Right cardiac atrium (tissue), 5 donors: Measurements from ENCODE around the gene INO80. TPM values are rescaled to one million over a fixed set of nuclear protein-coding genes. Genes with fewer than 3 reads are reported as not detected.
"Not testable (repeated sequence)": the region's sequence is repeated elsewhere in the genome, so short reads cannot be mapped to it uniquely, and the experiment has no call there.

Source experiments
- ATAC-seq, 2 donors: fragments of 200-7000 bp; cut with Tn5 transposase; one replicate each; pipeline versions ENCODE4 v1.8.0 to v1.9.1; 2020; ENCODE audit warnings: moderate library complexity in 2 of 2, mild to moderate bottlenecking in 1 of 2
- DNase-seq, 3 donors: peaks; one replicate each; pipeline ENCODE4 v3.0.0-alpha.2; 2020
- H3K27ac ChIP-seq: one replicate; pipeline ENCODE4 v1.5.1; 2013; ENCODE audit warnings: mild to moderate bottlenecking, low read length, control low read depth, moderate library complexity
- H3K27me3 ChIP-seq: one replicate; pipeline ENCODE4 v1.6.1; 2013; ENCODE audit not compliant: control insufficient read depth, insufficient read depth
- H3K4me1 ChIP-seq: one replicate; pipeline ENCODE4 v1.6.1; 2013; ENCODE audit warnings: low read length; ENCODE audit not compliant: control insufficient read depth, insufficient read depth
- H3K4me3 ChIP-seq: one replicate; pipeline ENCODE4 v1.5.1; 2013; ENCODE audit warnings: low read length, control low read depth
- H3K9me3 ChIP-seq: one replicate; pipeline ENCODE4 v1.6.1; 2013; ENCODE audit warnings: low read length; ENCODE audit not compliant: control insufficient read depth
- WGBS: extraction: QIAGEN DNeasy Blood & Tissue Kit; methylation state at CpG from one replicate; pipeline ENCODE4 v1.1.7; 2013; 5-methylcytosine and 5-hydroxymethylcytosine counted together
- intact Hi-C, 4 donors: fragments of 100-400 bp; cut with DNase I; formaldehyde crosslinking; loops; one replicate each; pipeline versions ENCODE4 v1.11.0 to v1.14.0; 2022 to 2023
- polyA plus RNA-seq: library from polyadenylated mRNA; stranded (reverse); fragments of 200-250 nt; gene quantifications from one replicate; pipeline ENCODE4 v1.2.3, GENCODE V29; 2013
- total RNA-seq, 4 donors: library from RNA; stranded (reverse); fragmentation: NEBNext Ultra II Directional; extraction: Animal tissue kit (Norgen Biotek cat#: 25700); gene quantifications; one replicate each; pipeline ENCODE4 v1.2.1, GENCODE V29; 2021
- donor health status: healthy with polysubstance abuse.
- donor health status: DM: no; HTN: yes; CAD: no.
- donor health status: DM: no; HTN: no; CAD: no.
- donor health status: DM: no; HTN: yes; CAD: no; lungs with severe emphysema.
- donor health status: DM: yes; HTN: yes; CAD: no.

Gene INO80
- total and polyA plus RNA-seq, 5 donors = 5.8 to 14.9 (median 12.1) TPM

DNA sequence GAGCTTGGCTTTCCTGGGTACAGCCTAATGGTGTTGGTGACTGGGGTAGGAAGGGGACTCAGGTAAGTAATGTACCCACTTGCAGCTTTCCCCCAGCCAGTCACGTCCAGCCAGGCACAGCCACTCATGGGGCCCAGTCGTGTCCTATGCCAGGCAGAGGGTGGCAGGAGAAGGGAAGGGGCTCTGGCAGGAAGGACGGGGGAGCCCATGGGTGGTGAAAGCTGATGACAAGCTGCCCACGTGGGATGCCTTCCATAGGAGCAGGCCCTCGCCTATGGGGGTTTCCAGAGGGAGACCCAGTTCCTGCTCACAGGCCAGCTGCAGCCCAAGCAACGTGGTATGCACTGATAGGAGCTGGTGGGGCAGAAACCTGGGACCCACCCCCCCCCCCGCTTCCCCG lies 152.1 kb downstream of the INO80 start:
- no peaks in the 10 kb centered on the region for H3K4me1 ChIP-seq
- ATAC-seq (no peak), DNase-seq (no peak)
- WGBS = 76% methylated on average over 8 of the region's 8 CpGs
- H3K27ac ChIP-seq = no peak overlapping the region
- H3K4me3 ChIP-seq = no peak overlapping the region
- intact Hi-C loops = no loop called here
- H3K27me3 ChIP-seq = no peaks in the 10 kb centered on the region
- H3K9me3 ChIP-seq = no peaks in the 10 kb centered on the region

DNA sequence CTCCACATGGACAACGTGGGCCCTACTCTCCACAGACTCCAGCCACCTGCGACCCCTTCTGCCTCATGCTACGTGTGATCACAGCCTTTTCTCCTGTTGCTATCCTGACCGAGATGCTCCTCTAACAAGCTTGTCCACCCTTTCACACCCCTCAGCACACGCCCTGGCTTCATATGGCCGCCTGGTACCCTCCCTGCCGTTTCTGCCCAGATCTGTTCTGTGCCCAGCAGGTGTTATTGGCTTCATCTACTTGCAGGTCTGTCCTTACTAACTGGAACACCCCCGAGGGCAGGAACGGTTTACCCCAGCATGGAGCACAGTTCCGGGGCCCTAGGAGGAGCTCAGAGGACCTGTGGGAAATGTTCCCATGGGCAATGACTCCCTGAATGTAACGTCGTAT lies 152.9 kb downstream of the INO80 start:
- WGBS = 89% methylated on average over 12 of the region's 12 CpGs
- no peak overlapping the region for H3K27ac ChIP-seq
- no peak for DNase-seq
- no peak for ATAC-seq
- intact Hi-C loops = no loop called here
- H3K4me3 ChIP-seq = no peak overlapping the region
- no peaks in the 10 kb centered on the region for H3K4me1 ChIP-seq
- H3K9me3 ChIP-seq = no peaks in the 10 kb centered on the region
- H3K27me3 ChIP-seq = no peaks in the 10 kb centered on the region

DNA sequence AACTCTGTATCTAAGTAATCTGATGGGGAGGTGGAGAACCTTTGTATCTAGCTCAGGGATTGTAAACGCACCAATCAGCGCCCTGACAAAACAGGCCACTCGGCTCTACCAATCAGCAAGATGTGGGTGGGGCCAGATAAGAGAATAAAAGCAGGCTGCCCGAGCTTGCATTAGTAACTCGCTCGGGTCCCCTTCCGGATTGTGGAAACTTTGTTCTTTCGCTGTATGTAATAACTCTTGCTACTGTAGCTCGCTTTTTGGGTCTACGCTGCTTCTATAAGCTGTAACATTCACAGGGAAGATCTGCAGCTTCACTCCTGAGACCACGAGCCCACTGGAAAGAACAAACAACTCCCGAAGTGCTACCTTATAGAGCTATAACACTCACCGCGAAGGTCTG lies 153.8 kb downstream of the INO80 start:
- H3K9me3 ChIP-seq, DNase-seq, H3K27me3 ChIP-seq, intact Hi-C loops, H3K4me3 ChIP-seq, H3K4me1 ChIP-seq, ATAC-seq, H3K27ac ChIP-seq: not testable (repeated sequence)
- 95% methylated on average over 14 of the region's 14 CpGs for WGBS

DNA sequence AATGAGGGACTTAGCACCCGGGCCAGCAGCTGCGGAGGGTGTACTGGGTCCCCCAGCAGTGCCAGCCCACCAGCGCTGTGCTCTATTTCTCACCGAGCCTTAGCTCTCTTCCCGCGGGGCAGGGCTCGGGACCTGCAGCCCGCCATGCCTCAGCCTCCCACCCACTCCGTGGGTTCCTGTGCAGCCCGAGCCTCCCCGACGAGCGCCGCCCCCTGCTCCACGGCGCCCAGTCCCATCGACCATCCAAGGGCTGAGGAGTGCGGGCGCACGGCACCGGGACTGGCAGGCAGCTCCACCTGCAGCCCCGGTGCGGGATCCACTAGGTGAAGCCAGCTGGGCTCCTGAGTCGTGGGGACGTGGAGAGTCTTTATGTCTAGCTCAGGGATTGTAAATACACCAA lies 154.3 kb downstream of the INO80 start:
- ATAC-seq, H3K4me1 ChIP-seq, intact Hi-C loops, DNase-seq, H3K9me3 ChIP-seq, H3K27me3 ChIP-seq, H3K4me3 ChIP-seq, H3K27ac ChIP-seq: not testable (repeated sequence)
- WGBS = 95% methylated on average over 25 of the region's 25 CpGs

DNA sequence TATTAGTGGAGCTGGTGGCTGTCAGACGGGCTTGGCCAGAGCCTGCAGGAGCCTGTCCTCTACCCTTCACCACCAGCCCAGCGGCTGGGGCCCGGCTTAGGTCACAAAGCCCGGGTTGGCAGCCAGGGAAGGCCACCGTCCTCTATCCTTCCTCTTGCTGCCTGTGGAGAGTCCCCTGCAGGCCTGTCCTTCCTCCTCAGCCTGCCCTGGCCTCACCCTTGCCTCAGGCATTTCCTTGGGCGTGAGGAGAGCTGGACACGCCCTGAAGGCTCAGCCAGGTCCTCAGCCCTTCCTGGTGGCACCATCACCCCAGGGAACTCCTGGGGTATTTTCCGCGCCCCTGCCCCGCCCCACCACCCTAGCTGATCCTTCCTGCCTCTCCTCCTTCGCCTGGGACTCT lies 155.2 kb downstream of the INO80 start:
- Histone ChIP-seq H3K27me3 (no peaks in the 10 kb centered on the region), H3K4me1 (peaks cover 2% of the 10 kb centered on the region), H3K4me3 (no peak overlapping the region), H3K9me3 (no peaks in the 10 kb centered on the region), H3K27ac (no peak overlapping the region)
- 82% methylated on average over 11 of the region's 11 CpGs for WGBS
- no peak for DNase-seq
- peak; percentile 7 to 10 for ATAC-seq
- intact Hi-C loops = no loop called here

DNA sequence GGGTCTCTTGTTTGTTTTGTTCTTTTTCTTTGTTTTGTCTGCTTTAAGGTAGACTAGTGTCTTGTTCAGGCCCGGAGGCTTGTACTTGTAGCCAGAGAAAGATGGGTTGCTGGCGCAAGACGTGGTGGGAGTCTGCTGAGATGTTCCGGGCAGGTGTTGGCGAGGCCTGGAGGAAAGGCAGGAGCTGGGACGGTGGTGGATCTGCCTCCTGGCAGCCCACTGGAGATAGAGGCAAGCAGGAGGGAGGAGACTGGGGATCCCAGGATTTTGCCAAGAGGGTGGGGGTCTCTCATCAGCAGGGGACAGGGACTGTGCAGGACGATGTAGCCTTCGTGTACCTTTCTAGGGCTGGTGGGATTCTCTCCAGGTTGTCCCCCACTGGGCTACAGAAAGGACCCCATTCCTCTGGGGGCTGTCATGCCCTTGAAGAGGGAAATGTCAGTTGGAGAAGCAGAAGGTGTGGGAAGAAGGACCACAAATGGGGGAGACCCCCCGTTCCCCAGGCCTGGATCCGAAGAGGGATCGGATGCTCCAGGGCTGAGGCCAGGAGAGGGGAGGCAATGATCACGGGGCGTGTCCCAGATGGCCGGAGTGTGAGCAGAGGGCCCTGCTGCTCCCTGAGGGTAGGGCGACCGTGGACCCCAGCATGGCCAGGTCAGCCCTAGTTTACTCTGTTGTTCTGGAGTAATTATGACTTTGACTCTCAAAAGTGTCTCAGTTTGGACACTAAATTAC lies 155.8 kb downstream of the INO80 start:
- intact Hi-C loops = no loop called here
- H3K27ac ChIP-seq = no peak overlapping the region
- no peak for DNase-seq
- 90% methylated on average over 16 of the region's 16 CpGs for WGBS
- peaks cover 2% of the 10 kb centered on the region for H3K4me1 ChIP-seq
- H3K4me3 ChIP-seq = no peak overlapping the region
- no peaks in the 10 kb centered on the region for H3K27me3 ChIP-seq
- ATAC-seq = no peak
- H3K9me3 ChIP-seq = no peaks in the 10 kb centered on the region

DNA sequence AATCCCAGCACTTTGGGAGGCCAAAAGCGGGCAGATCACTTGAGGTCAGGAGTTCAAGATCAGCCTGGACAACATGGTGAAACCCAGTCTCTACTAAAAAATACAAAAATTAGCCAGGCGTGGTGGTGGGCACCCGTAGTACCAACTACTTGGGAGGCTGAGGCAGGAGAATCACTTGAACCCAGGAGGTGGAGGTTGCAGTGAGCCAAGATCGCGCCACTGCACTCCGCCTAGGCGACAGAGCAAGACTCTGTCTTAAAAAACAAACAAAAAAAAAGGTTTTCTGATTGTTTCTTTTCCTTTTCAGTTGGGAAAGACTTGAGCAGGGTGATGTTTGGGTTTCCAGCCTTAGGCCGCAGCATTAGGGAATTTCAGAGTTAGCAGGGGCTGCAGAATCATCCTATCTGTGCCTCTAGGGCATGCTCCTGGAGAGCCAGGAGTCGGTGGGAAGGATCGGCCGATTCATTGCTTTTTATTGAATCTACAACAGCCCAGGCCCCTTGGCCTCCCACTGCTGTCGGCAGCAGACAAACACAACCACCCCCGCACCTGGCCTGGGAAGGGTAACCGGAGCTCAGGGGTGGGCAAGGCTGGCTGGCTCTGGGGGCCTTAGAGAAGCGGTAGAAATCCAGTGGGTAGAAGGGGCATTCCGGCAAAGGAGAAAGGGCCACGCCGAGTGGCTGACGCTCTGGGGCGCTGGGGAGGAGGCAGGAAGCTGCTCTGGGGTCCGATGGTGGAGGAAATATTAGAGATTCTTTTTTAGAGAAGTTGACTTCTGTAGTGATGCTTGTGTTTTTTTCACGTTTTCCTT lies 156.5 kb downstream of the INO80 start:
- Histone ChIP-seq H3K9me3 (no peaks in the 10 kb centered on the region), H3K27ac (no peak overlapping the region), H3K27me3 (no peaks in the 10 kb centered on the region), H3K4me1 (peaks cover 2% of the 10 kb centered on the region), H3K4me3 (no peak overlapping the region)
- ATAC-seq = no peak
- intact Hi-C loops = loop anchor here in 1 of 4 donors (10.0 kb wide), 1 partner anchor 45 kb away; no protein-coding TSS in a partner anchor
- 79% methylated on average over 22 of the region's 22 CpGs for WGBS
- no peak for DNase-seq

DNA sequence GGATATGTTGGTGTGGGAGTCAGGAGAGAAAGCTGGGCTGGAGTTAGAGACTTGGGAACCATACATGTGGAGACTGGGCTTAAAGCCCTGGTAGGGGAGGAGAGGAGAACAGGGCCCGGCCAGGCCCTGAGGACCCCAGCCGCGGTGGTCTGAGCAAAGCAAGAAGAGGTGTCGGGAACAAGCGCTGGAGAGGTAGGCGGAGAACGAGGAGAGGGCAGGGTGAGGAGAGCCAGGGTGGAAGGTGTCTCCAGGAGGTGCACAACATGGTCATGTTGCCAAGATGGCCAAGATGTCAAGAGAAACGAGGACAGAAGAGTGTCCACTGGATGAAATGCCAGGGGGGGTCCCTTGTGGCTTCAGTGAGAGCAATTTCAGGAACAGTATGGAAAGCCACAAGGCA lies 157.4 kb downstream of the INO80 start:
- Histone ChIP-seq H3K27ac (no peak overlapping the region), H3K4me1 (peaks cover 2% of the 10 kb centered on the region), H3K9me3 (no peaks in the 10 kb centered on the region), H3K4me3 (no peak overlapping the region), H3K27me3 (no peaks in the 10 kb centered on the region)
- DNase-seq = no peak
- intact Hi-C loops = loop anchor here in 1 of 4 donors (10.0 kb wide), 1 partner anchor 46 kb away; no protein-coding TSS in a partner anchor
- ATAC-seq = no peak
- 90% methylated on average over 8 of the region's 8 CpGs for WGBS

DNA sequence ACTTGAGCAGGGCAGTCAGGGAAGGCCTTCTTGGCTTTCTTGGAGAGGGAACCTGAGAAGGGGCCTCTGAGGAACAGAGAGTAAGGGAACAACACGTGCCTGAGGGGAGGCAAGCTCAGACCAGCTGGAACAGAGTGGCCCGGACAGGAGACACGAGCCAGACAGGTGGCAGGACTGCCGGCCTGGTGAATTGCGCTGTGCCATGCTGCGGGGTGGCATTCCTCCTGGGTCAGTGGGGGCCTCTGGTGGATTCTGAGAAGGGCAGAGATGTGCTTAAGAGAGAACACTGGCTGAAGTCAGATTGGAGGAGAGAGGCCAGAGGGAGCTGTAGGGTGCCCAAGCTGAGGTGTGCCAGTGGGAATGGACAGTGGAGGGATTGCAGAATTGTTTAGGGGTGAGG lies 157.9 kb downstream of the INO80 start:
- ATAC-seq = no peak
- Histone ChIP-seq H3K9me3 (no peaks in the 10 kb centered on the region), H3K27ac (no peak overlapping the region), H3K4me1 (peaks cover 2% of the 10 kb centered on the region), H3K27me3 (no peaks in the 10 kb centered on the region), H3K4me3 (no peak overlapping the region)
- DNase-seq = no peak
- 87% methylated on average over 6 of the region's 6 CpGs for WGBS
- intact Hi-C loops = loop anchor here in 1 of 4 donors (10.0 kb wide), 1 partner anchor 47 kb away; no protein-coding TSS in a partner anchor

DNA sequence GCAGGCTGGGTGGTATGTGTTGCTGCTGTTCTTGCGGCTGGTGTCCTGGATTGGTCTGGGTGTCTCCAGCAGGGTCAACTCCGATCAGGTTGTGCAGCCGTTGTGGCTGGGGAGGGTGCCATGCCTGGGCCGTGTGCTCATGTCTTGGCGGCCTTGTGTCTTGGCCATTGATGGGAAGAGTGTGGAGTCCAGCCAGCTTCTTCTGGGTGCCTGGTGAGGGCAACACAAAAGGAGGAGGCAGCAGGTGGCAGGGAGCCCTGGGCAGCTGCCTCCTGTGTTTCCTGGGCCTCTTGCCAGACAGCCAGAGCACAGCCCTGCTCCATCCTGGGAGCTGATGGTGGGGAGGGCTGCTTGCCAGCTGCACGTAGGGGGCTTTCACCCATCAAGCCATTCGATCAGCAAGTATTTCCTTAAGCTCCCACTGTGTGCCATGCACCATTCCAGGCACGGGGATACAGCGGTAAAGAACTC lies 158.5 kb downstream of the INO80 start:
- Histone ChIP-seq H3K4me3 (no peak overlapping the region), H3K27ac (peak overlapping the region; percentile 39), H3K27me3 (no peaks in the 10 kb centered on the region), H3K9me3 (no peaks in the 10 kb centered on the region), H3K4me1 (peaks cover 2% of the 10 kb centered on the region)
- ATAC-seq (peak in 1 of 2 donors; percentile 45), DNase-seq (peak in 2 of 3 donors; percentile 69 to 75)
- intact Hi-C loops = loop anchor here in 1 of 4 donors (10.0 kb wide), 1 partner anchor 47 kb away; no protein-coding TSS in a partner anchor
- WGBS = 67% methylated on average over 9 of the region's 9 CpGs

DNA sequence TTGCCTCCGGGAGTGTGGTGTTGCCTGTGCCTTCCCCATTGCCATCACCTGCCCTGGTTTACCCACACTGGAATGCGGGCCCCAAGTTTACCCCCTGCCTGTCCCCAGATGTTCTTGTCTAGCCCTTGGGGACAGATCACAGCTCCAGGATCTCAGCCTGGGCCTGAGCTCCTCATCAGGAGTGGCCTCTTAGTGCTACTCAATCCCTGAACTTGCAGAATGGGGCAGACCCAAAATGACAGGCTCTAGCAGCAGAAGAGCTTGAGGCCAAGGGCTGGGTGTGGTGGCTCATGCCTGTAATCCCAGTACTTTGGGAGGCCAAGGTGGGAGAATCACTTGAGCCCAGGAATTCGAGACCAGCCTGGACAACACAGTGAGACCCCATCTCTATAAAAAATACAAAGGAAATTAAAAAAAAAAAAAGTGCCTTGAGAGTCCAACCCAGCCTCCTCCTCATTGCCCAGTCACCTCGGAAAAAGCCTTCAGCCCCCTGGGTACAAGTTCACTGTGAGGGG lies 159.0 kb downstream of the INO80 start:
- H3K27me3 ChIP-seq = no peaks in the 10 kb centered on the region
- H3K9me3 ChIP-seq = no peaks in the 10 kb centered on the region
- ATAC-seq = no peak
- no peak for DNase-seq
- no peak overlapping the region for H3K4me3 ChIP-seq
- 85% methylated on average over 4 of the region's 4 CpGs for WGBS
- intact Hi-C loops = loop anchor here in 1 of 4 donors (10.0 kb wide), 1 partner anchor 48 kb away; no protein-coding TSS in a partner anchor
- peaks cover 2% of the 10 kb centered on the region for H3K4me1 ChIP-seq
- peak overlapping the region; percentile 81 for H3K27ac ChIP-seq
